Right lobe of liver (tissue), 4 donors: ENCODE results near the gene PLET1.

Experiments used
- CTCF ChIP-seq, 4 donors: fragments of 200-600 bp in 3 of 4; fragments of 450-650 bp in 1 of 4; IDR thresholded peaks; one replicate each; pipeline versions ENCODE4 v1.5.1 to v1.8.0; 2016 to 2022; ENCODE audit warnings: antibody characterized with exemption in 4 of 4, mild to moderate bottlenecking in 2 of 4
- POLR2A ChIP-seq: fragments of 450-650 bp; IDR thresholded peaks from one replicate; pipeline ENCODE4 v1.6.1; 2017; ENCODE audit warnings: antibody characterized with exemption, mild to moderate bottlenecking
- donor health status: DM: no; HTN: no; CAD: no.
- donor health status: DM: no; HTN: no; CAD: no.
- donor health status: DM: no; HTN: yes; CAD: no.

- TF ChIP-seq CTCF (IDR thresholded peaks at IDR 0.05), result no peak
- TF ChIP-seq POLR2A, result peak; percentile 97
These were observed 34.4 kb downstream of the PLET1 start, which contains the start of gene PTS for GRCh38 chr11:112226062-112226830.
